Activated CD4-positive, alpha-beta T cell treated with anti-CD3 and anti-CD28 coated beads for 36 hours (primary cell): Measurements from ENCODE around the gene GAD1. TPM values are rescaled to one million over a fixed set of nuclear protein-coding genes. Genes with fewer than 3 reads are reported as not detected.

ENCODE experiments used
- ATAC-seq: fragments of 200-7000 bp; cut with Tn5 transposase; one replicate; pipeline ENCODE4 v1.10.0; 2021; ENCODE audit warnings: mild to moderate bottlenecking, moderate library complexity
- CTCF ChIA-PET: fragments of 350-600 bp; sonication (Branson Sonifier 250); formaldehyde crosslinking; loops from one replicate; lab custom pipeline; 2021; ENCODE audit warnings: antibody characterized with exemption; lab: Charles Lee
- POLR2A ChIA-PET: fragments of 350-600 bp; sonication (Branson Sonifier 250); formaldehyde crosslinking; loops from one replicate; lab custom pipeline; 2021; ENCODE audit warnings: antibody characterized with exemption, inconsistent platforms; lab: Charles Lee
- DNase-seq: peaks from one replicate; pipeline ENCODE4 v3.0.0-alpha.2; 2020
- H3K27ac Mint-ChIP-seq: one replicate; pipeline ENCODE4 v1.8.0; 2021; ENCODE audit warnings: mixed read lengths
- H3K27me3 Mint-ChIP-seq: one replicate; pipeline ENCODE4 v1.8.0; 2021; ENCODE audit warnings: mixed read lengths
- H3K36me3 Mint-ChIP-seq: one replicate; pipeline ENCODE4 v1.8.0; 2021; ENCODE audit warnings: low read depth, mixed read lengths
- H3K4me1 Mint-ChIP-seq: one replicate; pipeline ENCODE4 v1.8.0; 2021; ENCODE audit warnings: mixed read lengths
- H3K4me3 Mint-ChIP-seq: one replicate; pipeline ENCODE4 v1.8.0; 2021; ENCODE audit warnings: mild to moderate bottlenecking, moderate library complexity, mixed read lengths
- H3K9me3 Mint-ChIP-seq: one replicate; pipeline ENCODE4 v1.8.0; 2021; ENCODE audit warnings: low read depth, mixed read lengths
- intact Hi-C, 2 experiments: fragments of 100-400 bp; cut with DNase I in 1 of 2; cut with micrococcal nuclease in 1 of 2; formaldehyde crosslinking; loops; one replicate each; pipeline versions ENCODE4 v1.14.2 to v1.15.1; 2022 to 2024; cut with DNase I, micrococcal nuclease
- total RNA-seq, 2 experiments: library from RNA; stranded (reverse); gene quantifications; one replicate each; pipeline ENCODE4 v1.2.3, GENCODE V29; 2021

The GAD1 gene
- total RNA-seq, 2 experiments from 2014 or later: 6.5 to 6.9 TPM

GRCh38 chr2:170845343-170845742 is 28.7 kb downstream of the GAD1 start:
- no peaks in the 10 kb centered on the region for H3K9me3 Mint-ChIP-seq
- ATAC-seq (peak; percentile 31), DNase-seq (peak; percentile 62)
- ChIA-PET CTCF (interaction anchor here (0.6 to 4.2 kb wide), 14 partner anchors 10 to 507 kb away, joined by 3 to 21 read pairs (median 4); partner anchors contain the start of gene GORASP2), POLR2A (interaction anchor here (0.7 kb wide), 1 partner anchor 78 kb away, joined by 3 read pairs; no protein-coding TSS in a partner anchor)
- no peaks in the 10 kb centered on the region for H3K27me3 Mint-ChIP-seq
- H3K36me3 Mint-ChIP-seq: no peaks in the 10 kb centered on the region
- no peak overlapping the region for H3K27ac Mint-ChIP-seq
- peaks cover 17% of the 10 kb centered on the region for H3K4me1 Mint-ChIP-seq
- intact Hi-C loops: loop anchor here in 1 of 2 experiments (2.0 kb wide), 1 partner anchor 27 kb away; no protein-coding TSS in a partner anchor
- H3K4me3 Mint-ChIP-seq: no peak overlapping the region

- Mint-ChIP-seq H3K9me3 (no peaks in the 10 kb centered on the region), H3K4me3 (no peak overlapping the region), H3K27me3 (no peaks in the 10 kb centered on the region), H3K27ac (no peak overlapping the region), H3K36me3 (no peaks in the 10 kb centered on the region), H3K4me1 (peaks cover 17% of the 10 kb centered on the region)
- intact Hi-C loops: no loop called here
- ChIA-PET CTCF (interaction anchor here (0.6 to 4.2 kb wide), 6 partner anchors 13 to 559 kb away, joined by 3 to 21 read pairs (median 4); no protein-coding TSS in a partner anchor), POLR2A (no interaction called here)
- ATAC-seq: no peak
- DNase-seq: no peak
Measured at GRCh38 chr2:170846314-170846713, 29.6 kb downstream of the GAD1 start.

- CTCF ChIA-PET: interaction anchor here (0.6 to 4.2 kb wide), 5 partner anchors 12 to 597 kb away, joined by 3 to 21 read pairs (median 3); no protein-coding TSS in a partner anchor
- Mint-ChIP-seq H3K9me3 (no peaks in the 10 kb centered on the region), H3K4me3 (no peak overlapping the region), H3K36me3 (no peaks in the 10 kb centered on the region), H3K27me3 (no peaks in the 10 kb centered on the region), H3K27ac (no peak overlapping the region), H3K4me1 (peaks cover 16% of the 10 kb centered on the region)
- ATAC-seq: no peak
- POLR2A ChIA-PET: no interaction called here
- no peak for DNase-seq
- intact Hi-C loops: no loop called here
Measured at GRCh38 chr2:170847716-170848115, 31.0 kb downstream of the GAD1 start.

- Mint-ChIP-seq H3K27me3 (no peaks in the 10 kb centered on the region), H3K36me3 (no peaks in the 10 kb centered on the region), H3K4me1 (peaks cover 8% of the 10 kb centered on the region), H3K4me3 (no peak overlapping the region), H3K27ac (no peak overlapping the region), H3K9me3 (no peaks in the 10 kb centered on the region)
- intact Hi-C loops: no loop called here
- DNase-seq: no peak
- no peak for ATAC-seq
- CTCF ChIA-PET: interaction anchor here (0.5 to 0.9 kb wide), 4 partner anchors 10 to 488 kb away, joined by 3 read pairs; no protein-coding TSS in a partner anchor
- POLR2A ChIA-PET: no interaction called here
Measured at GRCh38 chr2:170848587-170848986, 31.9 kb downstream of the GAD1 start.

- Mint-ChIP-seq H3K36me3 (no peaks in the 10 kb centered on the region), H3K27me3 (no peaks in the 10 kb centered on the region), H3K4me1 (peaks cover 2% of the 10 kb centered on the region), H3K9me3 (no peaks in the 10 kb centered on the region), H3K4me3 (no peak overlapping the region), H3K27ac (no peak overlapping the region)
- intact Hi-C loops: no loop called here
- POLR2A ChIA-PET: no interaction called here
- no peak for ATAC-seq
- DNase-seq: no peak
- CTCF ChIA-PET: no interaction called here
Measured at GRCh38 chr2:170850251-170850650, 33.6 kb downstream of the GAD1 start.

- ATAC-seq (no peak), DNase-seq (no peak)
- H3K4me3 Mint-ChIP-seq: no peak overlapping the region
- no peaks in the 10 kb centered on the region for H3K9me3 Mint-ChIP-seq
- H3K4me1 Mint-ChIP-seq: no peaks in the 10 kb centered on the region
- no peaks in the 10 kb centered on the region for H3K27me3 Mint-ChIP-seq
- POLR2A ChIA-PET: interaction anchor here (0.6 kb wide), 1 partner anchor 8 kb away, joined by 3 read pairs; no protein-coding TSS in a partner anchor
- no peak overlapping the region for H3K27ac Mint-ChIP-seq
- CTCF ChIA-PET: interaction anchor here (0.8 kb wide), 1 partner anchor 22 kb away, joined by 3 read pairs; no protein-coding TSS in a partner anchor
- H3K36me3 Mint-ChIP-seq: peaks cover 1% of the 10 kb centered on the region
- intact Hi-C loops: no loop called here
Measured at GRCh38 chr2:170851635-170852034, 34.9 kb downstream of the GAD1 start.

- ATAC-seq: no peak
- no peaks in the 10 kb centered on the region for H3K4me1 Mint-ChIP-seq
- intact Hi-C loops: no loop called here
- POLR2A ChIA-PET: no interaction called here
- CTCF ChIA-PET: interaction anchor here (0.6 kb wide), 1 partner anchor 40 kb away, joined by 3 read pairs; no protein-coding TSS in a partner anchor
- no peak overlapping the region for H3K27ac Mint-ChIP-seq
- no peak for DNase-seq
- peaks cover 2% of the 10 kb centered on the region for H3K27me3 Mint-ChIP-seq
- H3K9me3 Mint-ChIP-seq: no peaks in the 10 kb centered on the region
- H3K4me3 Mint-ChIP-seq: no peak overlapping the region
- peaks cover 3% of the 10 kb centered on the region for H3K36me3 Mint-ChIP-seq
Measured at GRCh38 chr2:170856066-170856465, 39.4 kb downstream of the GAD1 start.

- Mint-ChIP-seq H3K4me3 (no peak overlapping the region), H3K9me3 (no peaks in the 10 kb centered on the region), H3K27me3 (no peaks in the 10 kb centered on the region), H3K27ac (no peak overlapping the region), H3K4me1 (no peaks in the 10 kb centered on the region), H3K36me3 (no peaks in the 10 kb centered on the region)
- POLR2A ChIA-PET: no interaction called here
- intact Hi-C loops: no loop called here
- no peak for ATAC-seq
- CTCF ChIA-PET: interaction anchor here (0.6 to 2.4 kb wide), 6 partner anchors 8 to 259 kb away, joined by 3 to 9 read pairs (median 4); no protein-coding TSS in a partner anchor
- DNase-seq: no peak
Measured at GRCh38 chr2:170862286-170862902, 45.7 kb downstream of the GAD1 start.

- intact Hi-C loops: no loop called here
- ChIA-PET CTCF (interaction anchor here (2.1 to 2.4 kb wide), 2 partner anchors 10 kb away, joined by 9 to 16 read pairs; no protein-coding TSS in a partner anchor), POLR2A (no interaction called here)
- Mint-ChIP-seq H3K4me1 (no peaks in the 10 kb centered on the region), H3K27me3 (no peaks in the 10 kb centered on the region), H3K4me3 (no peak overlapping the region), H3K9me3 (no peaks in the 10 kb centered on the region), H3K36me3 (no peaks in the 10 kb centered on the region), H3K27ac (no peak overlapping the region)
- ATAC-seq (no peak), DNase-seq (no peak)
Measured at GRCh38 chr2:170863087-170863486, 46.4 kb downstream of the GAD1 start.

GRCh38 chr2:170869036-170869435 is 52.3 kb downstream of the GAD1 start:
- no peak overlapping the region for H3K27ac Mint-ChIP-seq
- H3K9me3 Mint-ChIP-seq: no peaks in the 10 kb centered on the region
- no peak for DNase-seq
- POLR2A ChIA-PET: no interaction called here
- H3K36me3 Mint-ChIP-seq: no peaks in the 10 kb centered on the region
- peaks cover 12% of the 10 kb centered on the region for H3K4me1 Mint-ChIP-seq
- no peaks in the 10 kb centered on the region for H3K27me3 Mint-ChIP-seq
- no peak overlapping the region for H3K4me3 Mint-ChIP-seq
- intact Hi-C loops: no loop called here
- CTCF ChIA-PET: interaction anchor here (0.7 kb wide), 1 partner anchor 57 kb away, joined by 3 read pairs; no protein-coding TSS in a partner anchor
- ATAC-seq: no peak

- DNase-seq (no peak), ATAC-seq (no peak)
- Mint-ChIP-seq H3K4me3 (no peak overlapping the region), H3K36me3 (no peaks in the 10 kb centered on the region), H3K27me3 (no peaks in the 10 kb centered on the region), H3K27ac (no peak overlapping the region), H3K9me3 (no peaks in the 10 kb centered on the region), H3K4me1 (peaks cover 12% of the 10 kb centered on the region)
- intact Hi-C loops: no loop called here
- ChIA-PET POLR2A (no interaction called here), CTCF (interaction anchor here (0.7 kb wide), 1 partner anchor 57 kb away, joined by 3 read pairs; no protein-coding TSS in a partner anchor)
Measured at GRCh38 chr2:170869461-170869860, 52.8 kb downstream of the GAD1 start.
